ENCODE results near the gene HEATR5A. TPM values are rescaled to one million over a fixed set of nuclear protein-coding genes. Genes with fewer than 3 reads are reported as not detected.
"Not testable (repeated sequence)": the region's sequence is repeated elsewhere in the genome, so short reads cannot be mapped to it uniquely, and the experiment has no call there.

The HEATR5A gene
- total RNA-seq, 2 donors from 2014 or later, result 10.0 to 16.3 TPM

DNA sequence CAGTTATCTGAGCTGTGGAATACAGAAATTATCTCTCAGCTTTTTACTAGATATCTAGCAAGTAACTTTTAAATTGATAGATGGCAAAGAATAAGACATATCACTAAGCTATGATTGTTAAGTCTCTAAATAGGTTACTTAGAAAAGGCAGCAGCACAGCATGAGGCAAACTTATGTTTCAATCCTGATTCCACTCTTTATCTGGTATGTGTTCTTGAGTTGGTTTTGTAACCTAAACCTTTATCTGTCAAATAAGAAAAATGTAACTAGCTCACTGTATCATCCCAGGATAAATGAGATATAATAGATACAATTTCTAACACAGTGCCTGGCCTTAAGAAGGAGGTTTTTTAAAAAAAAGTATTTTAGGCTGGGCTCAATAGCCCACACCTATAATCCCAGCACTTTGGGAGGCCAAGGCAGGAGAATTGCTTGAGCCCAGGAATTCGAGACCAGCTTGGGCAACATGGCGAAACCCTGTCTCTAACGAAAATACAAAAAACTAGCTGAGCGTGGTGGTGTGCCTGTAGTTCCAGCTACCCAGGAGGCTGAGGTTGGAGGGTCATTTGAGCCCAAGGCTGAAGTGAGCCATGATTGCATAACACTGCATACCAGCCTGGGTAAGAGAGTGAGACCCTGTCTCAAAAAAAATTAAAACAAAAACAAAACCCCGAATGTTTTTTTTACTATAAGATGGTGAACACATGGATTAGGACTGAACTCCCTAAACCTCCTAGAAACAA, 56.8 kb downstream of the HEATR5A start:
- Histone ChIP-seq H3K36me3 (no peaks in the 10 kb centered on the region), H3K27me3 (replicated peaks; ENCODE audit: insufficient read depth) (no peaks in the 10 kb centered on the region), H3K9me3 (no peaks in the 10 kb centered on the region), H3K4me1 (replicated peaks) (no peaks in the 10 kb centered on the region), H3K4me3 (no peak overlapping the region), H3K27ac (no peak overlapping the region)
- TF ChIP-seq POLR2A (IDR thresholded peaks at IDR 0.05), result no peak
- no peak for TF ChIP-seq POLR2AphosphoS5 (IDR thresholded peaks at IDR 0.05)
- TF ChIP-seq, protein P1, sequence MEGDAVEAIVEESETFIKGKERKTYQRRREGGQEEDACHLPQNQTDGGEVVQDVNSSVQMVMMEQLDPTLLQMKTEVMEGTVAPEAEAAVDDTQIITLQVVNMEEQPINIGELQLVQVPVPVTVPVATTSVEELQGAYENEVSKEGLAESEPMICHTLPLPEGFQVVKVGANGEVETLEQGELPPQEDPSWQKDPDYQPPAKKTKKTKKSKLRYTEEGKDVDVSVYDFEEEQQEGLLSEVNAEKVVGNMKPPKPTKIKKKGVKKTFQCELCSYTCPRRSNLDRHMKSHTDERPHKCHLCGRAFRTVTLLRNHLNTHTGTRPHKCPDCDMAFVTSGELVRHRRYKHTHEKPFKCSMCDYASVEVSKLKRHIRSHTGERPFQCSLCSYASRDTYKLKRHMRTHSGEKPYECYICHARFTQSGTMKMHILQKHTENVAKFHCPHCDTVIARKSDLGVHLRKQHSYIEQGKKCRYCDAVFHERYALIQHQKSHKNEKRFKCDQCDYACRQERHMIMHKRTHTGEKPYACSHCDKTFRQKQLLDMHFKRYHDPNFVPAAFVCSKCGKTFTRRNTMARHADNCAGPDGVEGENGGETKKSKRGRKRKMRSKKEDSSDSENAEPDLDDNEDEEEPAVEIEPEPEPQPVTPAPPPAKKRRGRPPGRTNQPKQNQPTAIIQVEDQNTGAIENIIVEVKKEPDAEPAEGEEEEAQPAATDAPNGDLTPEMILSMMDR (IDR thresholded peaks at IDR 0.05), result no peak
- DNase-seq (ENCODE audit: low spot score), result no peak
- WGBS, result 89% methylated on average over 5 of the region's 5 CpGs
- intact Hi-C loops (cut with DNase I), result no loop called here

DNA sequence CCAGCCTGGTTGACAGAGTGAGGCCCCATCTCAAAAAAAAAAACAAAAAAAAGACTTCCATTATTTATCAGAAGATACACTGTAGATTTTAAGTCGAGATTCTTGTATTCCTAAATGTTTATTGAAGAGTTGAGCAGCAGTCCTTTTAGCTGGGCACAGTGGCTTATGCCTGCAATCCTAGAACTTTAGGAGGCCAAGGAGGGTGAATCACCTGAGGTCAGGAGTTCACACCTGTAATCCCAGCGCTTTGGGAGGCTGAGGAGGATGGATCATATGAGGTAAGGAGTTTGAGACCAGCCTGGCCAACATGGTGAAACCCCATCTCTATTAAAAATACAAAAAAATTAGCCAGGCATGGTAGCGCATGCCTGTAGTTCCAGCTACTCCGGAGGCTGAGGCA, 57.6 kb downstream of the HEATR5A start:
- 93% methylated on average over 4 of the region's 4 CpGs for WGBS

DNA sequence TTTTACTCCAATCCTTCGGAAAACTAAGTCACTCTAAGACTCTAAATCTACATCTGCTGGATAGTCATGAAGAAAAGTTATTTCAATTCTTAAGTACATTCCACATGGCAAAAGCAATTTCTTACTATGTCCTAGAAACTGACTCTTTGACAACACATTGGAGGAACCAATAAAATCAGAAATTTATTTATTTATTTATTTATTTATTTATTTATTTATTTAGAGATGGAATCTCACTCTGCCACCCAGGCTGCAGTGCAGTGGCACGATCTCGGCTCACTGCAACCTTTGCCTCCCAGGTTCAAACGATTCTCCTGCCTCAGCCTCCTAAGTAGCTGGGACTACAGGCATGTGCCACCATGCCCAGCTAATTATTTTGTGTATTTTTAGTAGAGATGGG, 58.6 kb downstream of the HEATR5A start:
- H3K27me3 ChIP-seq (replicated peaks; ENCODE audit: insufficient read depth); H3K27ac ChIP-seq; H3K4me3 ChIP-seq; H3K9me3 ChIP-seq; H3K4me1 ChIP-seq (replicated peaks); intact Hi-C loops (cut with DNase I); H3K36me3 ChIP-seq; DNase-seq (ENCODE audit: low spot score): not testable (repeated sequence)
- WGBS, result 94% methylated on average over 4 of the region's 4 CpGs

More for the DNA sequence above, 57.6 kb downstream of the HEATR5A start:
- Histone ChIP-seq H3K4me3 (no peak overlapping the region), H3K27me3 (replicated peaks; ENCODE audit: insufficient read depth) (no peaks in the 10 kb centered on the region), H3K27ac (no peak overlapping the region), H3K4me1 (replicated peaks) (no peaks in the 10 kb centered on the region), H3K36me3 (no peaks in the 10 kb centered on the region), H3K9me3 (no peaks in the 10 kb centered on the region)
- intact Hi-C loops (cut with DNase I), result no loop called here
- no peak for TF ChIP-seq POLR2AphosphoS5 (IDR thresholded peaks at IDR 0.05)
- TF ChIP-seq, protein P1 (IDR thresholded peaks at IDR 0.05), result no peak
- DNase-seq (ENCODE audit: low spot score), result no peak

DNA sequence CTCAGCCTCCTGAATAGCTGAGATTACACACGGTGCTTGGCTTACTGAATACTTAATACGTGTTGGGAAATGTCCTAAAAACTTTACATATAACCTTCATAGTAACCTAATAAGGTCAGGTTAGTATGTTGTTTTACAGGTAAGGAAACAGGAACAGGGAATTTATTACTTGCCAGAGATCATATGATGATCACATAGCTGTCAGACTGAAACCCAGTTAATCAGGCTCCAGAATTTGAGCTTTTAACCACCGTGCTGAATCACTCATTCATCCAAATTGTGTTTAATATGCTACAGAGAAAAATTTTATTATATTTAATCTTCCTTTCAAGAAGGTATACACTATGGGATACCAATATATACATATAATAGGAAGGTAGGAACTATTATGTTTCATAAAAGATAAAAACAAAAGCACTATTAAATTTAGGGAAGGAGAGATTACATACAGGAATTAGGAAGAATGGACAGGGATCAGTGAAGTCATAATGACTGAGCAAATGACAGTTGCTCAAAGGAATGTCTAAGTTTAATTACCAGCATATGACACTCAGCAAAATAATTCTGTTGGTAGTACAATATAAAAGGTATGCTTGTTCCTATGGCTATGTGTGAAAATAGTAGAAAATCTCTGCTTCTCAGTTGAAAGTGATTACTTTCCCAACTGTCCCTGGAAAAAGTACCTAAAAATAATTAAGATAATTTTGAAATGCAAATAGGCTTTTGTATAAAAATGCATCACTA, 59.3 kb downstream of the HEATR5A start:
- WGBS, result 77% methylated on average over 3 of the region's 3 CpGs
- Histone ChIP-seq H3K27me3 (replicated peaks; ENCODE audit: insufficient read depth) (no peaks in the 10 kb centered on the region), H3K36me3 (no peaks in the 10 kb centered on the region), H3K4me3 (no peak overlapping the region), H3K4me1 (replicated peaks) (no peaks in the 10 kb centered on the region), H3K9me3 (no peaks in the 10 kb centered on the region), H3K27ac (no peak overlapping the region)
- TF ChIP-seq, protein P1 (IDR thresholded peaks at IDR 0.05), result no peak
- TF ChIP-seq POLR2AphosphoS5 (IDR thresholded peaks at IDR 0.05), result no peak
- TF ChIP-seq POLR2A (IDR thresholded peaks at IDR 0.05), result no peak
- DNase-seq (ENCODE audit: low spot score), result no peak
- intact Hi-C loops (cut with DNase I), result no loop called here

DNA sequence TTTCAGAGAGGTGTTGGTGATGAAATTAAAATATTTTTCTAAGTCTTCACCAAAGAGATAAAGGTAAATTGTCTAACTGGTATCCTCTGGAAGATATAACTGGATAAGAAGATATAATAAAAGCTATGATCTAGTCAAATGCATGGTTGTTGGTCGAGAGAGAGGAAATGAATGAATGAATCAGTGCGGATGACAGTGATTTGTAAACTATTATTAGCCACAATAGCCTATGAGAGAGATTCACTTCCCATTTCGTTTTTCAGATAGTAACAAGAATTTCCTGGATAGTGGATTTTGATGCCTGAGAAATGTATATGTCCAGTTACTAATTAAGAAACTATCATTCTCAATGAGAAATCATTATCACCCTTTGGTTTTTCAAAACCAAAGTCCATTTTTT, 63.1 kb downstream of the HEATR5A start:
- H3K36me3 ChIP-seq, result no peaks in the 10 kb centered on the region
- DNase-seq (ENCODE audit: low spot score), result no peak
- no peaks in the 10 kb centered on the region for H3K4me1 ChIP-seq (replicated peaks)
- H3K27ac ChIP-seq, result no peak overlapping the region
- no peaks in the 10 kb centered on the region for H3K27me3 ChIP-seq (replicated peaks; ENCODE audit: insufficient read depth)
- 75% methylated on average over 3 of the region's 3 CpGs for WGBS
- intact Hi-C loops (cut with DNase I), result loop anchor here (10.0 kb wide), 3 partner anchors 252 to 702 kb away; no protein-coding TSS in a partner anchor
- no peak for TF ChIP-seq POLR2AphosphoS5 (IDR thresholded peaks at IDR 0.05)
- TF ChIP-seq, protein P1 (IDR thresholded peaks at IDR 0.05), result no peak
- no peaks in the 10 kb centered on the region for H3K9me3 ChIP-seq
- no peak overlapping the region for H3K4me3 ChIP-seq

Measured in prostate gland (tissue), 2 donors.